ENCODE results near the gene C6orf163. TPM values are rescaled to one million over a fixed set of nuclear protein-coding genes. Genes with fewer than 3 reads are reported as not detected.

Gene C6orf163
- total RNA-seq, 4 donors from 2014 or later: 1.9 to 10.1 (median 3.0) TPM

- no peak overlapping the region for H3K4me3 ChIP-seq
- H3K36me3 ChIP-seq: no peaks in the 10 kb centered on the region
- H3K4me1 ChIP-seq: no peaks in the 10 kb centered on the region
- no peaks in the 10 kb centered on the region for H3K9me3 ChIP-seq
- WGBS: 98% methylated on average over 4 of the region's 4 CpGs
- no peaks in the 10 kb centered on the region for H3K27me3 ChIP-seq
- no peak for DNase-seq (ENCODE audit: low spot score in 2 of 2)
- TF ChIP-seq POLR2AphosphoS5 (IDR thresholded peaks at IDR 0.05): no peak
- no peak for TF ChIP-seq CTCF (IDR thresholded peaks at IDR 0.05)
- TF ChIP-seq EP300 (IDR thresholded peaks at IDR 0.05): no peak
- TF ChIP-seq POLR2A (IDR thresholded peaks at IDR 0.05): no peak
- H3K27ac ChIP-seq: no peak overlapping the region
Observed at GRCh38 chr6:87356181-87356580, 11.6 kb downstream of the C6orf163 start.

GRCh38 chr6:87357479-87358196 lies 13.0 kb downstream of the C6orf163 start:
- WGBS: 81% methylated on average over 3 of the region's 3 CpGs
- Histone ChIP-seq H3K4me1 (no peaks in the 10 kb centered on the region), H3K27me3 (no peaks in the 10 kb centered on the region), H3K27ac (no peak overlapping the region), H3K36me3 (no peaks in the 10 kb centered on the region), H3K4me3 (no peak overlapping the region), H3K9me3 (no peaks in the 10 kb centered on the region)
- DNase-seq (ENCODE audit: low spot score in 2 of 2): no peak
- TF ChIP-seq POLR2AphosphoS5 (IDR thresholded peaks at IDR 0.05): no peak
- no peak for TF ChIP-seq POLR2A (IDR thresholded peaks at IDR 0.05)
- TF ChIP-seq EP300 (IDR thresholded peaks at IDR 0.05): no peak
- TF ChIP-seq CTCF (IDR thresholded peaks at IDR 0.05): no peak

DNA sequence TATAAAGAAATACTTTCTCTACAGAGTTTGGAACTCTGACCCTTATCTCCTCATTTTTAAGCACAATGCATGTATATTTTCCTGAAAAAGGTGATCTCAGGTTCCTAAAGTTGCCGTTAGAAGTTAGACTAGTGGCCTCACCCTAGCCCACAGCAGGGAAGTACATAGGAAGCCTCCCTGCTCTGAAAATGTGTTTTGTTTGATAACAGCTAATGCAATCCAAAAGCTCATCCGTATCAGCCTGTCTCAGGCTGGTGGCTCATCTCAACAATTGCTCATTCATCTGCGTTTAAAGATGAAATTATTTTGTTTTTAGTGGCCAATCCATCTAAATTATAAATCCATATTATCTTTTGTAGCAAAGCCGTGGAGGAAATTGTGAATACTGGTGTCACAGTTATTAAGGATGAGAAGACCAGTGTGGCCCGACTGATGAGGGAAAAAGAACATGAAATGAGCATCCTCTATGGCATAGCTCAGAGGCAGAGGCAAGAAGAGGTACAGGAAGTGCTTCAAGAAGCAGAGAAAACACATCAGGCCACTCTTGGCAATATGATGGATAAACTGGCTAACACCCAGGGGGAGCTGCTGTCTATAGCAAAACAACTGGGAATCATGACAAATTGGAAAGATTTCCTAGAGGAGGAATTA lies 20.1 kb downstream of the C6orf163 start:
- no peak for DNase-seq (ENCODE audit: low spot score in 2 of 2)
- TF ChIP-seq CTCF (IDR thresholded peaks at IDR 0.05) (no peak), EP300 (IDR thresholded peaks at IDR 0.05) (no peak), POLR2A (IDR thresholded peaks at IDR 0.05) (no peak), POLR2AphosphoS5 (IDR thresholded peaks at IDR 0.05) (no peak)
- H3K27me3 ChIP-seq: no peaks in the 10 kb centered on the region
- H3K4me3 ChIP-seq: no peak overlapping the region
- WGBS: 84% methylated on average over 5 of the region's 5 CpGs
- no peaks in the 10 kb centered on the region for H3K36me3 ChIP-seq
- H3K27ac ChIP-seq: no peak overlapping the region
- H3K4me1 ChIP-seq: no peaks in the 10 kb centered on the region
- no peaks in the 10 kb centered on the region for H3K9me3 ChIP-seq

DNA sequence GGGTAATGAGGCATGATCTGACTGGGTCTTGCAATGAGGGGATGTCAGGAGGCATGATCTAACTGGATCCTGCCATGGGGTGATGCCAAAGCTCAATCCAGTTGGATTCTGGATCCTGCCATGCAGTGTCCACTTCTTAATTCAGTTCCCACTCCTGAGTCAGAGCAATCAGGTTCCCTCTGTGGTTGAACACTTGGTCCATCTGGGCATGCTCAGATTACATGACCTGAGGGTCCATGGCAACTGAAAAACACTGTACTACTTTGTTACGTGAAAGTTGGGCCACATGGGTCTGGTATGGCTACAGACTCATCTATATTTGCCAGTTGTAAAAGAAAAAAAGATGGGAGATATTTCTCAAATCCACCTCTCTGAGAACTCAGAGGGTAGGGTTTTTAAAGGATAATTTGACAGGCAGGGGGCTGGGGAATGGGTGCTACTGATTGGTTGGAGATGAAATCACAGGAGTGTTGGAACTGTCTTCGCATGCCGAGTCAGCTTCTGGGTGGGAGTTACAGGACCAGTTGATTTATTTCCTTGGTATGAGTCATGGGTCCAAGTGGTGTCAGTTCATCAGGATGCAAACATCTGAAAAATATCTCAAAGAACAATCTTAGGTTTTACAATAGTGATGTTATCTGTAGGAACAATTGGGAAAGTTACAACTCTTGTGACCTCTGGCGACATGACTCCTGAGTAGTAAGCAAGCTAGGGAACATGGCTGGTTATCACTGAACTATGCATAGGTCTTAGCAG lies 21.6 kb downstream of the C6orf163 start:
- H3K27ac ChIP-seq: no peak overlapping the region
- 77% methylated on average over 4 of the region's 4 CpGs for WGBS
- no peaks in the 10 kb centered on the region for H3K9me3 ChIP-seq
- no peaks in the 10 kb centered on the region for H3K27me3 ChIP-seq
- no peak for DNase-seq (ENCODE audit: low spot score in 2 of 2)
- no peak overlapping the region for H3K4me3 ChIP-seq
- no peaks in the 10 kb centered on the region for H3K4me1 ChIP-seq
- TF ChIP-seq POLR2AphosphoS5 (IDR thresholded peaks at IDR 0.05) (no peak), EP300 (IDR thresholded peaks at IDR 0.05) (no peak), CTCF (IDR thresholded peaks at IDR 0.05) (no peak), POLR2A (IDR thresholded peaks at IDR 0.05) (no peak)
- no peaks in the 10 kb centered on the region for H3K36me3 ChIP-seq

GRCh38 chr6:87366899-87367298 lies 22.3 kb downstream of the C6orf163 start:
- 73% methylated on average over 3 of the region's 3 CpGs for WGBS
- no peaks in the 10 kb centered on the region for H3K4me1 ChIP-seq
- no peaks in the 10 kb centered on the region for H3K36me3 ChIP-seq
- no peaks in the 10 kb centered on the region for H3K9me3 ChIP-seq
- no peak for DNase-seq (ENCODE audit: low spot score in 2 of 2)
- H3K27ac ChIP-seq: no peak overlapping the region
- no peak for TF ChIP-seq EP300 (IDR thresholded peaks at IDR 0.05)
- no peak for TF ChIP-seq POLR2A (IDR thresholded peaks at IDR 0.05)
- TF ChIP-seq POLR2AphosphoS5 (IDR thresholded peaks at IDR 0.05): no peak
- TF ChIP-seq CTCF (IDR thresholded peaks at IDR 0.05): no peak
- H3K4me3 ChIP-seq: no peak overlapping the region
- no peaks in the 10 kb centered on the region for H3K27me3 ChIP-seq
